WTC11 (cell line): ENCODE measurements around the gene MACROD2.

Source experiments
- CREB1 ChIP-seq: sonication (generic); formaldehyde crosslinking; IDR thresholded peaks from 2 replicates; pipeline ENCODE4 v1.8.0; 2023; ENCODE audit warnings: mild to moderate bottlenecking, missing genetic modification reagents
- CTCF ChIP-seq: fragments of 200-600 bp; IDR thresholded peaks from 2 replicates; pipeline ENCODE4 v1.8.0; 2022; ENCODE audit warnings: antibody characterized with exemption
- JUN ChIP-seq: sonication (generic); formaldehyde crosslinking; IDR thresholded peaks from 2 replicates; pipeline ENCODE4 v1.8.0; 2023; ENCODE audit warnings: mild to moderate bottlenecking, missing genetic modification reagents
- KAT7 ChIP-seq: sonication (generic); formaldehyde crosslinking; IDR thresholded peaks from 2 replicates; pipeline ENCODE4 v1.8.1; 2023; ENCODE audit warnings: missing genetic modification reagents, mild to moderate bottlenecking, borderline replicate concordance
- MLX ChIP-seq: sonication (generic); formaldehyde crosslinking; IDR thresholded peaks from 2 replicates; pipeline ENCODE4 v1.8.1; 2023; ENCODE audit warnings: mild to moderate bottlenecking, missing genetic modification reagents, moderate library complexity
- MYBL2 ChIP-seq: sonication (generic); formaldehyde crosslinking; IDR thresholded peaks from 2 replicates; pipeline ENCODE4 v1.8.1; 2023; ENCODE audit warnings: mild to moderate bottlenecking, moderate library complexity, missing genetic modification reagents
- SP1 ChIP-seq: sonication (generic); formaldehyde crosslinking; conservative IDR thresholded peaks from 2 replicates; pipeline ENCODE4 v1.8.1; 2022; ENCODE audit warnings: missing genetic modification reagents
- ZSCAN18 ChIP-seq: fragments of 250-450 bp; sonication (Bioruptor Pico); IDR thresholded peaks from 2 replicates; pipeline ENCODE4 v2.1.2; 2022; ENCODE audit warnings: mild to moderate bottlenecking, moderate library complexity
- TF ChIP-seq, protein P1 (sequence below): sonication (generic); formaldehyde crosslinking; IDR thresholded peaks from 2 replicates; pipeline ENCODE4 v1.8.1; 2023; ENCODE audit warnings: mild to moderate bottlenecking, missing genetic modification reagents, moderate library complexity
- TF ChIP-seq, protein P2 (sequence below): fragments of 250-450 bp; sonication (Bioruptor Pico); conservative IDR thresholded peaks from 2 replicates; pipeline ENCODE4 v1.9.0; 2021; ENCODE audit warnings: mild to moderate bottlenecking

DNA sequence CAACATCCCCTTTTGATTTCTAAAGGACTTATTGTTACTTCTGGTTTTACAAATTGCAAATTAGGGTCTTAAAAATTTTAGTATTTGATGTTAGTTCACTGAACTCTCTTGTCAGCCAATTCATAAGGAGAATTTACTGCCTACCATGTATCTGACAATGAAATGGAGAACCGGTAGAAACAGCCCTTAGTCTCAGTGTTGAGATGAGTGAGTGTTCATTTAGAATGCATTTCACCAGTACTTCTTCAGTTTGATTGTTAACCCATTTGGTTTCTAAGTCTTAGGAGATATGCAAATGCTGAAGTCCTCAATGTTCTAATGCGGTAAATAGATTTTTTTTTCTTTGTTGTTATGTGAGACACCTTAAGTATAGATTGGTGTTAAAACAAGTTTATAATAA, 958.4 kb downstream of the MACROD2 start:
- TF ChIP-seq CTCF (no peak), KAT7 (CRISPR knock-in tag) (no peak), MLX (CRISPR knock-in tag) (no peak), MYBL2 (CRISPR knock-in tag) (no peak), JUN (CRISPR knock-in tag) (no peak), ZSCAN18 (CRISPR knock-in tag) (no peak), SP1 (CRISPR knock-in tag) (no peak), CREB1 (CRISPR knock-in tag) (no peak)
- TF ChIP-seq, protein P1, sequence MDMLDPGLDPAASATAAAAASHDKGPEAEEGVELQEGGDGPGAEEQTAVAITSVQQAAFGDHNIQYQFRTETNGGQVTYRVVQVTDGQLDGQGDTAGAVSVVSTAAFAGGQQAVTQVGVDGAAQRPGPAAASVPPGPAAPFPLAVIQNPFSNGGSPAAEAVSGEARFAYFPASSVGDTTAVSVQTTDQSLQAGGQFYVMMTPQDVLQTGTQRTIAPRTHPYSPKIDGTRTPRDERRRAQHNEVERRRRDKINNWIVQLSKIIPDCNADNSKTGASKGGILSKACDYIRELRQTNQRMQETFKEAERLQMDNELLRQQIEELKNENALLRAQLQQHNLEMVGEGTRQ (CRISPR knock-in tag) = no peak
- TF ChIP-seq, protein P2, sequence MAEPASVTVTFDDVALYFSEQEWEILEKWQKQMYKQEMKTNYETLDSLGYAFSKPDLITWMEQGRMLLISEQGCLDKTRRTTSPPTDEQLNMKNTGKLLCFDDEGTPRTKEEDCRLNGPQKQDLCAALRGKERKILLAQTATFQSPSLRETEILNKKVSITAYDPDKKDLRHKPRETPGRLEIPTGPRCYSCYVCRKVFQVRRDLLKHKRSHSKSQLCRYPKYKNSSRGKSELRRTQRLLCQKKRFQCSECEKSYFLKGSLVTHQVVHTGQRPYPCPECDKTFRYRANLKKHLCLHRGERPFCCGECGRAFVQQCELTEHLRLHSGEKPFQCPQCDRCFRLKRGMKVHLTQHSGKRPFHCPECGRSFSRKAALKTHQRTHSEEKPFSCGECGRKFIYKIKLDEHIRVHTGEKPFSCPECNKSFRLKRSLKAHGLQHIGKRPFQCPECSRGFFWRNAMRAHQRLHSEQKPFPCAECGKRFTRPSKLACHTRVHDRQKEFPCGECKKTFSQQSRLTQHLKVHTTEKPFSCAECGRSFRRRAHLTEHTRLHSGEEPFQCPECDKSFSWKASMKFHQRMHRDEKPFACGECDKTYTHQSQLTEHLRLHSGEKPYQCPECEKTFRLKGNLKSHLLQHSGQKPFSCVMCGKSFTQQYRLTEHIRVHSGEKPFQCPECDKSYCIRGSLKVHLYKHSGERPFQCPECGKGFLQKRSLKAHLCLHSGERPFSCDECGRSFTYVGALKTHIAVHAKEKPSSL (CRISPR knock-in tag) = no peak
